GM18508 (cell line): ENCODE results near the gene PLAAT1.

ENCODE experiments used
- ATAC-seq: cut with Tn5 transposase; IDR thresholded peaks from one replicate; pipeline ENCODE4 v1.9.1; 2021; ENCODE audit warnings: moderate number of reproducible peaks; ENCODE audit not compliant: insufficient read depth, unreplicated experiment

Gene PLAAT1

GRCh38 chr3:193240850-193241706, at the start of gene PLAAT1:
Gene PLAAT1, plus strand, starts transcription at chr3:193241222. Its CDS starts 14,429 bp downstream, at chr3:193255651.
- no peak for ATAC-seq

- no peak for ATAC-seq
These were observed 46.7 kb upstream of the PLAAT1 start for GRCh38 chr3:193194371-193194770.

- no peak for ATAC-seq
These were observed 44.3 kb upstream of the PLAAT1 start for GRCh38 chr3:193196746-193197145.

GRCh38 chr3:193207290-193208273, 33.4 kb upstream of the PLAAT1 start:
- ATAC-seq: no peak

- no peak for ATAC-seq
These were observed 30.4 kb upstream of the PLAAT1 start for GRCh38 chr3:193210618-193211017.

- ATAC-seq: no peak
These were observed 29.8 kb upstream of the PLAAT1 start for GRCh38 chr3:193211173-193211572.

- ATAC-seq: no peak
These were observed 29.0 kb upstream of the PLAAT1 start for GRCh38 chr3:193211984-193212383.

GRCh38 chr3:193212844-193213243, 28.2 kb upstream of the PLAAT1 start:
- ATAC-seq: no peak

- ATAC-seq: no peak
These were observed 26.6 kb upstream of the PLAAT1 start for GRCh38 chr3:193214445-193214844.

GRCh38 chr3:193225302-193226125, 15.5 kb upstream of the PLAAT1 start:
- ATAC-seq: no peak

- no peak for ATAC-seq
These were observed 12.8 kb upstream of the PLAAT1 start for GRCh38 chr3:193228206-193228605.

- ATAC-seq: no peak
These were observed 11.1 kb upstream of the PLAAT1 start for GRCh38 chr3:193229851-193230420.

- ATAC-seq: no peak
These were observed 10.4 kb upstream of the PLAAT1 start for GRCh38 chr3:193230610-193231009.

GRCh38 chr3:193231201-193231600, 9.8 kb upstream of the PLAAT1 start:
- ATAC-seq: no peak

- ATAC-seq: no peak
These were observed 4.4 kb upstream of the PLAAT1 start for GRCh38 chr3:193236599-193236998.

- no peak for ATAC-seq
These were observed 4.0 kb upstream of the PLAAT1 start for GRCh38 chr3:193237030-193237429.

GRCh38 chr3:193240436-193240849, 579 bp upstream of the PLAAT1 start:
- no peak for ATAC-seq

- no peak for ATAC-seq
These were observed 694 bp downstream of the PLAAT1 start for GRCh38 chr3:193241716-193242115.

GRCh38 chr3:193243571-193243970, 2.5 kb downstream of the PLAAT1 start:
- ATAC-seq: no peak
